DOHH2 (cell line): Measurements from ENCODE around the gene STRN.

Experiments
- H3F3A ChIP-seq: fragments of 200-600 bp; sonication (generic), shearing (Covaris generic); 2 replicates; pipeline ENCODE4 v1.6.0; 2016; ENCODE audit warnings: antibody characterized with exemption, mild to moderate bottlenecking; ENCODE audit not compliant: control insufficient read depth, insufficient read depth
- H3K27ac ChIP-seq: fragments of 200-600 bp; sonication (generic); 2 replicates; pipeline ENCODE4 v1.5.1; 2014; ENCODE audit warnings: low read depth, mild to moderate bottlenecking, low read length, moderate library complexity
- H3K27me3 ChIP-seq: fragments of 200-600 bp; sonication (generic); 2 replicates; pipeline ENCODE4 v1.6.1; 2014; ENCODE audit warnings: mild to moderate bottlenecking, low read length, mixed read lengths; ENCODE audit not compliant: control insufficient read depth
- H3K36me3 ChIP-seq: fragments of 200-600 bp; sonication (generic); 2 replicates; pipeline ENCODE4 v1.6.1; 2014; ENCODE audit warnings: mild to moderate bottlenecking, low read length, moderate library complexity, mixed read lengths; ENCODE audit not compliant: control insufficient read depth
- H3K4me1 ChIP-seq: fragments of 200-600 bp; sonication (generic); 2 replicates; pipeline ENCODE4 v1.6.1; 2014; ENCODE audit warnings: mild to moderate bottlenecking, low read length, mixed read lengths; ENCODE audit not compliant: control insufficient read depth
- H3K4me2 ChIP-seq: fragments of 200-600 bp; sonication (generic); 2 replicates; pipeline ENCODE4 v1.6.0; 2014; ENCODE audit warnings: mild to moderate bottlenecking, low read length, moderate library complexity
- H3K4me3 ChIP-seq: fragments of 200-600 bp; sonication (generic); 2 replicates; pipeline ENCODE4 v1.5.1; 2014; ENCODE audit warnings: mild to moderate bottlenecking, low read length, mixed read lengths
- H3K79me2 ChIP-seq: fragments of 200-600 bp; sonication (generic); 2 replicates; pipeline ENCODE4 v1.6.1; 2014; ENCODE audit warnings: mild to moderate bottlenecking, low read length, mixed read lengths; ENCODE audit not compliant: control insufficient read depth
- H3K9me2 ChIP-seq: fragments of 200-600 bp; sonication (generic); replicated peaks from 2 replicates; pipeline ENCODE4 v1.6.1; 2014; ENCODE audit warnings: mild to moderate bottlenecking, low read length, mixed read lengths; ENCODE audit not compliant: control insufficient read depth
- H3K9me3 ChIP-seq: fragments of 200-600 bp; sonication (generic); 2 replicates; pipeline ENCODE4 v1.6.1; 2014; ENCODE audit warnings: antibody characterized with exemption, low read length, mixed read lengths; ENCODE audit not compliant: control insufficient read depth, insufficient read depth
- H4K20me1 ChIP-seq: fragments of 200-600 bp; sonication (generic); 2 replicates; pipeline ENCODE4 v1.6.0; 2014; ENCODE audit warnings: low read depth, mild to moderate bottlenecking, antibody characterized with exemption, low read length, moderate library complexity; ENCODE audit not compliant: control insufficient read depth, insufficient read depth
- CTCF ChIP-seq: fragments of 200-600 bp; sonication (generic); IDR thresholded peaks from one replicate; pipeline ENCODE4 v1.5.1; 2014; ENCODE audit warnings: antibody characterized with exemption, mild to moderate bottlenecking, low read depth, low read length; ENCODE audit not compliant: poor library complexity, severe bottlenecking
- EZH2phosphoT487 ChIP-seq: fragments of 200-600 bp; sonication (generic); IDR thresholded peaks from 2 replicates; pipeline ENCODE4 v1.6.1; 2017; ENCODE audit warnings: borderline replicate concordance, mild to moderate bottlenecking, antibody characterized with exemption, low read length, moderate library complexity, mixed read lengths

STRN gene

GRCh38 chr2:36839976-36840617, 126.2 kb downstream of the STRN start:
- no peaks in the 10 kb centered on the region for H3K4me1 ChIP-seq
- no peak overlapping the region for H3K27ac ChIP-seq
- TF ChIP-seq CTCF = no peak
- no peak for TF ChIP-seq EZH2phosphoT487
- H3K79me2 ChIP-seq = no peaks in the 10 kb centered on the region
- H3K9me3 ChIP-seq = no peaks in the 10 kb centered on the region
- no peaks in the 10 kb centered on the region for H3K27me3 ChIP-seq
- no peaks in the 10 kb centered on the region for H3K36me3 ChIP-seq
- no peak overlapping the region for H3K4me3 ChIP-seq
- no peaks in the 10 kb centered on the region for H4K20me1 ChIP-seq
- no peaks in the 10 kb centered on the region for H3K9me2 ChIP-seq
- H3F3A ChIP-seq = no peaks in the 10 kb centered on the region
- no peak overlapping the region for H3K4me2 ChIP-seq

GRCh38 chr2:36834731-36835524, 131.4 kb downstream of the STRN start:
- Histone ChIP-seq H3K36me3 (no peaks in the 10 kb centered on the region), H3K27me3 (no peaks in the 10 kb centered on the region), H4K20me1 (no peaks in the 10 kb centered on the region), H3K9me3 (no peaks in the 10 kb centered on the region), H3K79me2 (no peaks in the 10 kb centered on the region), H3F3A (no peaks in the 10 kb centered on the region), H3K9me2 (no peaks in the 10 kb centered on the region), H3K27ac (no peak overlapping the region), H3K4me3 (no peak overlapping the region), H3K4me2 (no peak overlapping the region), H3K4me1 (no peaks in the 10 kb centered on the region)
- TF ChIP-seq EZH2phosphoT487 (no peak), CTCF (no peak)

DNA sequence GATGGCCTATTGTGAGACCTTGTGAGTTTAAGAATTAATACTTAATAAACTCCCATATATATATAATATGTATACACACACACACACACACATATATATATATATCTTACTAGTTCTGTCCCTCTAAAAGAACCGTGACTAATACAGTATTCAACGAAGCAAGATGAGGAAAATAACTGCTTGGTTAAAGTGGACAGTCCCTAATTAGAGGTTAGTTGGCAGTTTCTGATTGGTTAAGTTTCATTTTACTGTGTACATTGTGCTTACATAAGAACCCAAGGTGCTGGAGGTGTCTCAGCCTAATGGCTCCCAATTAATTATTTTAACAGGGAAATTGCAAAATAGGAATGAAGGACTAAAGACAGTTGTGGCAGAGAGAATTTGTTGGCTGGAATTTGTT, 132.1 kb downstream of the STRN start:
- H3K4me1 ChIP-seq = no peaks in the 10 kb centered on the region
- no peak overlapping the region for H3K27ac ChIP-seq
- H3K9me2 ChIP-seq = no peaks in the 10 kb centered on the region
- no peaks in the 10 kb centered on the region for H3K27me3 ChIP-seq
- H4K20me1 ChIP-seq = no peaks in the 10 kb centered on the region
- TF ChIP-seq EZH2phosphoT487 (no peak), CTCF (no peak)
- no peaks in the 10 kb centered on the region for H3K9me3 ChIP-seq
- H3F3A ChIP-seq = no peaks in the 10 kb centered on the region
- no peak overlapping the region for H3K4me2 ChIP-seq
- no peaks in the 10 kb centered on the region for H3K36me3 ChIP-seq
- no peaks in the 10 kb centered on the region for H3K79me2 ChIP-seq
- no peak overlapping the region for H3K4me3 ChIP-seq
